Naive thymus-derived CD4-positive, alpha-beta T cell (primary cell): ENCODE measurements around the gene MICAL1. TPM values are rescaled to one million over a fixed set of nuclear protein-coding genes. Genes with fewer than 3 reads are reported as not detected.

Experiments used
- ATAC-seq: fragments of 150-1000 bp; cut with Tn5 transposase; 2 replicates; pipeline ENCODE4 v1.10.0; 2021; ENCODE audit warnings: mild to moderate bottlenecking, moderate library complexity
- CTCF ChIA-PET: fragments of 350-600 bp; sonication (Branson Sonifier 250); formaldehyde crosslinking; loops from one replicate; lab custom pipeline; 2021; ENCODE audit warnings: antibody characterized with exemption; lab: Charles Lee
- POLR2A ChIA-PET: fragments of 350-600 bp; sonication (Branson Sonifier 250); formaldehyde crosslinking; loops from one replicate; lab custom pipeline; 2021; ENCODE audit warnings: antibody characterized with exemption, inconsistent platforms; lab: Charles Lee
- DNase-seq, 9 donors: peaks; one replicate each; pipeline versions ENCODE4 v3.0.0 to v3.0.0-alpha.2; 2020 to 2022; ENCODE audit warnings: mixed read lengths in 1 of 9
- H3K27ac ChIP-seq: one replicate; pipeline ENCODE4 v1.7.0; 2013; ENCODE audit warnings: mild to moderate bottlenecking, low read depth, low read length, moderate library complexity
- H3K27me3 ChIP-seq, 2 donors: one replicate each; pipeline ENCODE4 v1.7.0; 2013; ENCODE audit warnings: low read length in 2 of 2, mild to moderate bottlenecking in 2 of 2, moderate library complexity in 2 of 2; ENCODE audit not compliant: control insufficient read depth in 2 of 2, insufficient read depth in 2 of 2
- H3K36me3 ChIP-seq, 3 experiments: 1 replicate in 2 of 3; 2 replicates in 1 of 3; pipeline ENCODE4 v1.7.0; 2013; ENCODE audit warnings: low read length in 3 of 3, mild to moderate bottlenecking in 3 of 3, moderate library complexity in 1 of 3; ENCODE audit not compliant: insufficient read depth in 3 of 3, control insufficient read depth in 2 of 3
- H3K4me1 ChIP-seq, 2 donors: one replicate each; pipeline ENCODE4 v1.7.0; 2013; ENCODE audit warnings: low read length in 2 of 2, mild to moderate bottlenecking in 2 of 2, moderate library complexity in 1 of 2; ENCODE audit not compliant: control insufficient read depth in 2 of 2, insufficient read depth in 2 of 2
- H3K4me3 ChIP-seq: 2 replicates; pipeline ENCODE4 v1.7.0; 2013; ENCODE audit warnings: mild to moderate bottlenecking, low read length
- H3K9me3 ChIP-seq, 3 experiments: 1 replicate in 2 of 3; 2 replicates in 1 of 3; pipeline ENCODE4 v1.7.0; 2013; ENCODE audit warnings: low read length in 3 of 3; ENCODE audit not compliant: control insufficient read depth in 2 of 3
- H3K27ac Mint-ChIP-seq, 9 donors: one replicate each; pipeline ENCODE4 v1.8.0; 2020 to 2022; ENCODE audit warnings: mixed read lengths in 9 of 9, mild to moderate bottlenecking in 8 of 9, moderate library complexity in 5 of 9, inconsistent platforms in 2 of 9
- H3K27me3 Mint-ChIP-seq, 5 donors: one replicate each; pipeline ENCODE4 v1.8.0; 2021 to 2022; ENCODE audit warnings: mixed read lengths in 5 of 5, mild to moderate bottlenecking in 1 of 5
- H3K36me3 Mint-ChIP-seq, 5 donors: one replicate each; pipeline ENCODE4 v1.8.0; 2020 to 2022; ENCODE audit warnings: mixed read lengths in 5 of 5, mild to moderate bottlenecking in 3 of 5, inconsistent platforms in 1 of 5
- H3K4me1 Mint-ChIP-seq, 7 donors: one replicate each; pipeline ENCODE4 v1.8.0; 2020 to 2022; ENCODE audit warnings: mixed read lengths in 7 of 7, mild to moderate bottlenecking in 3 of 7, inconsistent platforms in 1 of 7
- H3K4me3 Mint-ChIP-seq, 10 donors: one replicate each; pipeline ENCODE4 v1.8.0; 2020 to 2022; ENCODE audit warnings: mild to moderate bottlenecking in 10 of 10, mixed read lengths in 10 of 10, moderate library complexity in 6 of 10, inconsistent platforms in 2 of 10
- H3K9me3 Mint-ChIP-seq, 11 donors: one replicate each; pipeline ENCODE4 v1.8.0; 2020 to 2022; ENCODE audit warnings: mixed read lengths in 11 of 11, mild to moderate bottlenecking in 4 of 11, inconsistent platforms in 1 of 11, moderate library complexity in 1 of 11
- intact Hi-C, 2 donors: fragments of 100-400 bp; cut with micrococcal nuclease; formaldehyde crosslinking; loops; one replicate each; pipeline ENCODE4 v1.15.1; 2023
- polyA plus RNA-seq, 2 donors: library from polyadenylated mRNA; unstranded; fragments of 300-500 nt; fragmentation: Illumina TruSeq; gene quantifications; one replicate each; pipeline ENCODE4 v1.2.3, GENCODE V29; 2021
- total RNA-seq, 6 experiments: library from RNA in 5 of 6; stranded (reverse) in 5 of 6; gene quantifications; 1 replicate in 5 of 6; 2 replicates in 1 of 6; pipeline ENCODE4 v1.2.3 and lab custom pipeline; 2021 to 2026

The MICAL1 gene
- total and polyA plus RNA-seq, 7 experiments from 2014 or later: 18.3 to 125 (median 63.4) TPM

- H3K9me3 Mint-ChIP-seq: peaks cover 0 to 2% (median 0%) of the 10 kb centered on the region in 11 donors
- intact Hi-C loops: no loop called here
- H3K36me3 ChIP-seq: no peaks in the 10 kb centered on the region
- peaks cover 0 to 9% (median 0%) of the 10 kb centered on the region in 5 donors for H3K27me3 Mint-ChIP-seq
- H3K36me3 Mint-ChIP-seq: peaks cover 0 to 1% (median 0%) of the 10 kb centered on the region in 5 donors
- H3K4me1 ChIP-seq: peaks cover 8 to 9% of the 10 kb centered on the region in 2 donors
- peaks cover 6 to 29% (median 22%) of the 10 kb centered on the region in 7 donors for H3K4me1 Mint-ChIP-seq
- ATAC-seq (no peak), DNase-seq (no peak)
- H3K27ac Mint-ChIP-seq: peak overlapping the region in 3 of 9 donors; percentile 4 to 44 (median 5)
- H3K4me3 Mint-ChIP-seq: peak overlapping the region in 1 of 10 donors; percentile 35
- no peak overlapping the region for H3K27ac ChIP-seq
- H3K9me3 ChIP-seq: no peaks in the 10 kb centered on the region
- H3K27me3 ChIP-seq: no peaks in the 10 kb centered on the region
- ChIA-PET CTCF (no interaction called here), POLR2A (no interaction called here)
- H3K4me3 ChIP-seq: no peak overlapping the region
Observed at GRCh38 chr6:109496036-109496772, 40.6 kb upstream of the MICAL1 start.

- Mint-ChIP-seq H3K4me3 (no peak overlapping the region), H3K27me3 (peaks cover 0 to 2% (median 0%) of the 10 kb centered on the region in 5 donors), H3K27ac (no peak overlapping the region), H3K9me3 (no peaks in the 10 kb centered on the region), H3K36me3 (no peaks in the 10 kb centered on the region), H3K4me1 (peaks cover 12 to 42% (median 32%) of the 10 kb centered on the region in 7 donors)
- intact Hi-C loops: no loop called here
- ATAC-seq (peak; percentile 38), DNase-seq (no peak)
- CTCF ChIA-PET: no interaction called here
- Histone ChIP-seq H3K27ac (no peak overlapping the region), H3K4me3 (no peak overlapping the region), H3K9me3 (no peaks in the 10 kb centered on the region), H3K4me1 (peaks cover 15 to 17% of the 10 kb centered on the region in 2 donors), H3K27me3 (no peaks in the 10 kb centered on the region), H3K36me3 (no peaks in the 10 kb centered on the region)
- POLR2A ChIA-PET: no interaction called here
Observed at GRCh38 chr6:109493865-109494264, 38.3 kb upstream of the MICAL1 start.

GRCh38 chr6:109491207-109491938, 35.8 kb upstream of the MICAL1 start:
- no peak overlapping the region for H3K4me3 ChIP-seq
- H3K27me3 Mint-ChIP-seq: peaks cover 0 to 5% (median 0%) of the 10 kb centered on the region in 5 donors
- no peaks in the 10 kb centered on the region for H3K9me3 ChIP-seq
- ChIA-PET CTCF (interaction anchor here (1.4 to 1.7 kb wide), 3 partner anchors 29 to 548 kb away, joined by 4 to 12 read pairs (median 8); no protein-coding TSS in a partner anchor), POLR2A (interaction anchor here (0.8 to 2.4 kb wide), 7 partner anchors 10 to 112 kb away, joined by 3 to 11 read pairs (median 4); partner anchors contain the start of genes CD164, PPIL6 and SMPD2)
- H3K27ac Mint-ChIP-seq: peak overlapping the region; percentile 19 to 84 (median 60)
- DNase-seq (peak in 6 of 9 donors; percentile 23 to 57 (median 39)), ATAC-seq (peak; percentile 92)
- H3K36me3 Mint-ChIP-seq: no peaks in the 10 kb centered on the region
- H3K9me3 Mint-ChIP-seq: no peaks in the 10 kb centered on the region
- no peaks in the 10 kb centered on the region for H3K27me3 ChIP-seq
- peaks cover 15 to 17% of the 10 kb centered on the region in 2 donors for H3K4me1 ChIP-seq
- H3K4me3 Mint-ChIP-seq: peak overlapping the region in 8 of 10 donors; percentile 4 to 70 (median 42)
- peaks cover 12 to 36% (median 25%) of the 10 kb centered on the region in 7 donors for H3K4me1 Mint-ChIP-seq
- H3K27ac ChIP-seq: peak overlapping the region; percentile 1
- intact Hi-C loops: loop anchor here (1.0 to 2.0 kb wide), 3 partner anchors 8 to 199 kb away; partner anchors contain the start of genes ZBTB24 (in 2 of the 2), AK9 (in 1 of the 2) and FIG4 (in 1 of the 2)
- H3K36me3 ChIP-seq: no peaks in the 10 kb centered on the region

GRCh38 chr6:109490713-109491112, 35.1 kb upstream of the MICAL1 start:
- Mint-ChIP-seq H3K36me3 (no peaks in the 10 kb centered on the region), H3K4me1 (peaks cover 12 to 30% (median 22%) of the 10 kb centered on the region in 7 donors), H3K27me3 (peaks cover 0 to 5% (median 0%) of the 10 kb centered on the region in 5 donors), H3K27ac (peak overlapping the region in 7 of 9 donors; percentile 26 to 84 (median 71)), H3K4me3 (peak overlapping the region in 5 of 10 donors; percentile 5 to 70 (median 44)), H3K9me3 (no peaks in the 10 kb centered on the region)
- peaks cover 15 to 17% of the 10 kb centered on the region in 2 donors for H3K4me1 ChIP-seq
- no peaks in the 10 kb centered on the region for H3K36me3 ChIP-seq
- no peaks in the 10 kb centered on the region for H3K27me3 ChIP-seq
- DNase-seq: no peak
- intact Hi-C loops: loop anchor here (1.0 to 2.0 kb wide), 3 partner anchors 7 to 200 kb away; partner anchors contain the start of genes ZBTB24 (in 2 of the 2), AK9 (in 1 of the 2) and FIG4 (in 1 of the 2)
- CTCF ChIA-PET: interaction anchor here (1.4 to 1.7 kb wide), 3 partner anchors 30 to 549 kb away, joined by 4 to 12 read pairs (median 8); no protein-coding TSS in a partner anchor
- ATAC-seq: no peak
- no peak overlapping the region for H3K27ac ChIP-seq
- no peaks in the 10 kb centered on the region for H3K9me3 ChIP-seq
- POLR2A ChIA-PET: interaction anchor here (0.7 to 2.4 kb wide), 6 partner anchors 9 to 903 kb away, joined by 3 to 11 read pairs (median 6); partner anchors contain the start of genes CD164, PPIL6 and SMPD2
- H3K4me3 ChIP-seq: no peak overlapping the region

- ATAC-seq (no peak), DNase-seq (no peak)
- CTCF ChIA-PET: no interaction called here
- Histone ChIP-seq H3K27ac (no peak overlapping the region), H3K27me3 (no peaks in the 10 kb centered on the region), H3K4me3 (no peak overlapping the region), H3K4me1 (peaks cover 15 to 17% of the 10 kb centered on the region in 2 donors), H3K36me3 (no peaks in the 10 kb centered on the region), H3K9me3 (no peaks in the 10 kb centered on the region)
- Mint-ChIP-seq H3K4me3 (no peak overlapping the region), H3K27ac (peak overlapping the region in 1 of 9 donors; percentile 57), H3K9me3 (no peaks in the 10 kb centered on the region), H3K36me3 (no peaks in the 10 kb centered on the region), H3K27me3 (peaks cover 0 to 7% (median 0%) of the 10 kb centered on the region in 5 donors), H3K4me1 (peaks cover 17 to 34% (median 32%) of the 10 kb centered on the region in 7 donors)
- intact Hi-C loops: loop anchor here in 1 of 2 donors (10.0 kb wide), 4 partner anchors 1387 to 1997 kb away; partner anchors contain the start of genes AMD1, GTF3C6, OSTM1 and REV3L
- POLR2A ChIA-PET: interaction anchor here (0.6 kb wide), 1 partner anchor 91 kb away, joined by 5 read pairs; no protein-coding TSS in a partner anchor
Observed at GRCh38 chr6:109488001-109488400, 32.4 kb upstream of the MICAL1 start.

- no peak for ATAC-seq
- peaks cover 8 to 13% (median 9%) of the 10 kb centered on the region in 5 donors for H3K36me3 Mint-ChIP-seq
- ChIA-PET POLR2A (no interaction called here), CTCF (interaction anchor here (0.7 kb wide), 1 partner anchor 553 kb away, joined by 5 read pairs; no protein-coding TSS in a partner anchor)
- peaks cover 0 to 1% (median 0%) of the 10 kb centered on the region in 3 experiments for H3K36me3 ChIP-seq
- peaks cover 0 to 7% (median 0%) of the 10 kb centered on the region in 5 donors for H3K27me3 Mint-ChIP-seq
- no peaks in the 10 kb centered on the region for H3K9me3 ChIP-seq
- peaks cover 23 to 39% (median 36%) of the 10 kb centered on the region in 7 donors for H3K4me1 Mint-ChIP-seq
- peak overlapping the region in 2 of 9 donors; percentile 54 to 75 for H3K27ac Mint-ChIP-seq
- H3K27ac ChIP-seq: no peak overlapping the region
- no peaks in the 10 kb centered on the region for H3K9me3 Mint-ChIP-seq
- no peak overlapping the region for H3K4me3 ChIP-seq
- H3K27me3 ChIP-seq: no peaks in the 10 kb centered on the region
- DNase-seq: no peak
- peaks cover 14 to 21% of the 10 kb centered on the region in 2 donors for H3K4me1 ChIP-seq
- peak overlapping the region in 2 of 10 donors; percentile 10 to 68 for H3K4me3 Mint-ChIP-seq
- intact Hi-C loops: loop anchor here in 1 of 2 donors (10.0 kb wide), 4 partner anchors 1389 to 1999 kb away; partner anchors contain the start of genes AMD1, GTF3C6, OSTM1 and REV3L
Observed at GRCh38 chr6:109486068-109486467, 30.5 kb upstream of the MICAL1 start.
